Endothelial cell of umbilical vein (primary cell): ENCODE data around the gene TPSG1. TPM values are rescaled to one million over a fixed set of nuclear protein-coding genes. Genes with fewer than 3 reads are reported as not detected.

Experiments
- BruUV-seq: library from RNA; stranded (reverse); fragments of 400-500 nt; replicated peaks from 2 replicates; lab custom pipeline; 2021; lab: Mats Ljungman, UMichigan
- CTCF ChIA-PET: fragments of 300-600, 350-600 bp; sonication (Branson Sonifier 250); formaldehyde crosslinking; loops from one replicate; lab custom pipeline; 2021; ENCODE audit warnings: antibody characterized with exemption, inconsistent platforms; lab: Charles Lee
- POLR2A ChIA-PET: fragments of 300-600, 350-600 bp; sonication (Branson Sonifier 250); formaldehyde crosslinking; loops from one replicate; lab custom pipeline; 2021; ENCODE audit warnings: antibody characterized with exemption, inconsistent platforms; lab: Charles Lee
- DNase-seq: peaks from one replicate; pipeline ENCODE4 v3.0.0-alpha.2; 2011; ENCODE audit warnings: low read depth, low spot score
- FAIRE-seq: peaks from 2 replicates; lab custom pipeline; 2011; peaks lifted over from hg19 to GRCh38; lab: Jason Lieb, UNC
- H2AFZ ChIP-seq: 2 replicates; pipeline ENCODE4 v1.6.0; 2012; ENCODE audit warnings: low read depth, low read length, control low read depth, inconsistent platforms
- H3K27ac ChIP-seq: 2 replicates; pipeline ENCODE4 v1.5.1; 2011; ENCODE audit warnings: low read depth, mild to moderate bottlenecking, control low read depth, low read length, moderate library complexity; ENCODE audit not compliant: insufficient read depth
- H3K27me3 ChIP-seq, 2 experiments: 2 replicates each; pipeline versions ENCODE4 v1.6.0 to v1.6.1; 2011; ENCODE audit warnings: low read length in 2 of 2, mixed read lengths in 1 of 2; ENCODE audit not compliant: control insufficient read depth in 2 of 2, insufficient read depth in 2 of 2
- H3K36me3 ChIP-seq, 2 experiments: 2 replicates in 1 of 2; 3 replicates in 1 of 2; pipeline ENCODE4 v1.5.1; 2011; ENCODE audit warnings: low read length in 2 of 2, mild to moderate bottlenecking in 1 of 2, moderate library complexity in 1 of 2; ENCODE audit not compliant: control insufficient read depth in 2 of 2, insufficient read depth in 2 of 2; ENCODE audit errors: extremely low read depth in 1 of 2
- H3K4me1 ChIP-seq: 3 replicates; pipeline ENCODE4 v1.5.1; 2011; ENCODE audit warnings: mild to moderate bottlenecking, low read length; ENCODE audit not compliant: control insufficient read depth, insufficient read depth; ENCODE audit errors: extremely low read depth
- H3K4me2 ChIP-seq: 2 replicates; pipeline ENCODE4 v1.6.1; 2011; ENCODE audit warnings: low read length, control low read depth, mixed read lengths; ENCODE audit not compliant: insufficient read depth
- H3K4me3 ChIP-seq, 3 experiments: fragments of 200-600 bp in 1 of 3; sonication (generic), shearing (Covaris generic) in 1 of 3; replicated peaks in 1 of 3; 2 replicates each; pipeline ENCODE4 v1.5.1; 2011 to 2016; ENCODE audit warnings: control low read depth in 3 of 3, low read length in 3 of 3, mild to moderate bottlenecking in 2 of 3, inconsistent platforms in 1 of 3, low read depth in 1 of 3, moderate library complexity in 1 of 3; ENCODE audit not compliant: insufficient read depth in 1 of 3
- H3K79me2 ChIP-seq: 2 replicates; pipeline ENCODE4 v1.6.0; 2012; ENCODE audit warnings: low read length, inconsistent platforms; ENCODE audit not compliant: control insufficient read depth, insufficient read depth
- H3K9ac ChIP-seq: replicated peaks from 2 replicates; pipeline ENCODE3; 2011; ENCODE audit warnings: low read length, control low read depth; ENCODE audit not compliant: insufficient read depth; ENCODE audit errors: extremely low read depth
- H3K9me1 ChIP-seq: replicated peaks from 3 replicates; pipeline ENCODE4 v1.6.0; 2011; ENCODE audit warnings: mild to moderate bottlenecking, low read length; ENCODE audit not compliant: control insufficient read depth, insufficient read depth; ENCODE audit errors: extremely low read depth
- H3K9me3 ChIP-seq: replicated peaks from 2 replicates; pipeline ENCODE4 v1.5.1; 2012; ENCODE audit warnings: low read length, inconsistent platforms; ENCODE audit not compliant: control insufficient read depth, insufficient read depth
- H4K20me1 ChIP-seq: replicated peaks from 2 replicates; pipeline ENCODE3; 2011; ENCODE audit warnings: mild to moderate bottlenecking, low read length; ENCODE audit not compliant: control insufficient read depth, insufficient read depth; ENCODE audit errors: extremely low read depth
- CTCF ChIP-seq, 2 donors: IDR thresholded peaks; 1 replicate in 1 of 2; 2 replicates in 1 of 2; pipeline ENCODE4 v1.5.1; 2011; ENCODE audit warnings: low read length in 2 of 2, mild to moderate bottlenecking in 2 of 2, moderate library complexity in 2 of 2, control low read depth in 1 of 2, inconsistent platforms in 1 of 2, low read depth in 1 of 2; ENCODE audit not compliant: insufficient read depth in 1 of 2; ENCODE audit errors: extremely low read depth in 1 of 2
- EZH2 ChIP-seq: IDR thresholded peaks from 2 replicates; pipeline ENCODE4 v1.6.1; 2012; ENCODE audit warnings: borderline replicate concordance, low read depth, mild to moderate bottlenecking, moderate library complexity, low read length, inconsistent platforms; ENCODE audit not compliant: severe bottlenecking
- FOS ChIP-seq: IDR thresholded peaks from 2 replicates; pipeline ENCODE4 v1.6.1; 2011; ENCODE audit warnings: mild to moderate bottlenecking, low read length, moderate library complexity, borderline replicate concordance; ENCODE audit not compliant: insufficient read depth
- GATA2 ChIP-seq: IDR thresholded peaks from 2 replicates; pipeline ENCODE4 v1.7.0; 2011; ENCODE audit warnings: low read depth, mild to moderate bottlenecking, moderate library complexity, mixed read lengths, low read length; ENCODE audit not compliant: insufficient read length, insufficient read depth
- JUN ChIP-seq: IDR thresholded peaks from 2 replicates; pipeline ENCODE4 v1.6.1; 2011; ENCODE audit warnings: borderline replicate concordance, low read depth; ENCODE audit not compliant: insufficient read length, insufficient read depth
- MAX ChIP-seq: IDR thresholded peaks from 2 replicates; pipeline ENCODE4 v1.6.1; 2011; ENCODE audit not compliant: insufficient read depth, insufficient read length
- MYC ChIP-seq: IDR thresholded peaks from one replicate; pipeline ENCODE4 v1.6.1; 2011; ENCODE audit warnings: mild to moderate bottlenecking, low read depth, low read length
- POLR2A ChIP-seq: IDR thresholded peaks from 2 replicates; pipeline ENCODE4 v1.6.1; 2012; ENCODE audit warnings: low read depth, mild to moderate bottlenecking, control low read depth, low read length
- POLR2AphosphoS5 ChIP-seq: IDR thresholded peaks from 2 replicates; pipeline ENCODE4 v1.6.1; 2012; ENCODE audit warnings: low read depth, mild to moderate bottlenecking, control low read depth, low read length, moderate library complexity; ENCODE audit not compliant: insufficient read depth
- dilution Hi-C: fragments of 300-500 bp; cut with MboI; formaldehyde crosslinking; loops from one replicate; pipeline ENCODE4 v1.15.0; 2019; ENCODE audit warnings: low sequenced_read_pairs; ENCODE audit not compliant: extremely low pct_ligation_motif_present
- intact Hi-C: fragments of 100-400 bp; cut with micrococcal nuclease; formaldehyde crosslinking; loops from one replicate; pipeline ENCODE4 v1.10.0; 2022
- polyA plus RNA-seq, 4 experiments: library from polyadenylated mRNA; depleted of rRNA in 3 of 4; stranded (reverse) in 3 of 4; unstranded in 1 of 4; fragments of >200 nt; gene quantifications; 2 replicates each; pipeline versions ENCODE4 v1.2.1 to v1.2.3, GENCODE V29; 2011 to 2012; ENCODE audit warnings: missing spikeins in 1 of 4
- total RNA-seq: library from RNA; stranded (reverse); gene quantifications from 2 replicates; pipeline ENCODE4 v1.2.3, GENCODE V29; 2021

TPSG1 gene
- total and polyA plus RNA-seq, 2 donors (not counting 3 experiments of a cell fraction or from before 2014, with no cell fraction given), result not detected

- BruUV-seq, result no TSS peak
- Histone ChIP-seq H3K27ac (no peak overlapping the region), H3K9me1 (no peaks in the 10 kb centered on the region), H3K27me3 (no peaks in the 10 kb centered on the region), H3K4me1 (no peaks in the 10 kb centered on the region), H3K9me3 (no peaks in the 10 kb centered on the region), H4K20me1 (no peaks in the 10 kb centered on the region), H3K79me2 (no peaks in the 10 kb centered on the region), H3K9ac (no peak overlapping the region), H3K36me3 (no peaks in the 10 kb centered on the region), H3K4me3 (no peak overlapping the region), H2AFZ (no peak overlapping the region), H3K4me2 (no peak overlapping the region)
- FAIRE-seq (no peak), DNase-seq (no peak)
- intact Hi-C loops (loop anchor here (1.0 kb wide), 2 partner anchors 88 to 137 kb away; no protein-coding TSS in a partner anchor), dilution Hi-C loops (no loop called here)
- ChIA-PET POLR2A (no interaction called here), CTCF (interaction anchor here (0.6 to 1.7 kb wide), 4 partner anchors 13 to 137 kb away, joined by 3 to 7 read pairs (median 3); no protein-coding TSS in a partner anchor)
- TF ChIP-seq MAX (no peak), POLR2AphosphoS5 (no peak), JUN (no peak), GATA2 (no peak), CTCF (IDR thresholded peaks at IDR 0.05; ENCODE audit: extremely low read depth in 1 of 2, insufficient read depth in 1 of 2, low read depth in 1 of 2, low read length in 2 of 2) (no peak), MYC (no peak), FOS (no peak), POLR2A (no peak), EZH2 (no peak)
These were observed 31.1 kb downstream of the TPSG1 start for GRCh38 chr16:1193825-1194581.
